Measurements from ENCODE around the gene FGD5.

The FGD5 gene

GRCh38 chr3:14894085-14894484 is 75.3 kb downstream of the FGD5 start:
- Histone ChIP-seq H2AK5ac (ENCODE audit: low read length, severe bottlenecking) (no peak overlapping the region), H3K27ac (ENCODE audit: low read length, poor library complexity, severe bottlenecking) (no peak overlapping the region), H3K4me3 (ENCODE audit: insufficient read depth in 1 of 2, low read depth in 1 of 2, low read length in 2 of 2) (no peak overlapping the region), H2BK5ac (ENCODE audit: low read depth, low read length, poor library complexity, severe bottlenecking) (no peak overlapping the region), H3K27me3 (ENCODE audit: control insufficient read depth in 1 of 2, insufficient read depth in 1 of 2, low read length in 2 of 2) (peaks cover 11 to 62% of the 10 kb centered on the region in 2 experiments), H3K4me2 (ENCODE audit: low read length, poor library complexity, severe bottlenecking) (no peak overlapping the region), H3K9me3 (ENCODE audit: control insufficient read depth, low read length) (no peaks in the 10 kb centered on the region), H4K8ac (ENCODE audit: low read length) (no peak overlapping the region), H2BK15ac (ENCODE audit: low read depth, poor library complexity, severe bottlenecking) (no peak overlapping the region), H4K91ac (ENCODE audit: low read length) (no peak overlapping the region), H2BK12ac (ENCODE audit: low read length in 2 of 2) (no peak overlapping the region), H3K18ac (ENCODE audit: low read depth in 1 of 2, low read length in 2 of 2) (no peak overlapping the region), H3K79me1 (replicated peaks; ENCODE audit: low read length, poor library complexity, severe bottlenecking) (no peaks in the 10 kb centered on the region), H2AFZ (ENCODE audit: low read depth, low read length) (no peak overlapping the region), H2BK120ac (ENCODE audit: low read depth, low read length) (no peak overlapping the region), H3K9ac (ENCODE audit: low read length) (no peak overlapping the region), H3K14ac (ENCODE audit: low read length in 2 of 2) (no peak overlapping the region), H3K4me1 (ENCODE audit: control insufficient read depth, insufficient read depth, low read depth, low read length) (no peaks in the 10 kb centered on the region), H3K36me3 (ENCODE audit: control insufficient read depth in 1 of 2, insufficient read depth in 2 of 2, low read depth in 1 of 2, low read length in 2 of 2) (no peaks in the 10 kb centered on the region), H3K23ac (ENCODE audit: low read length in 2 of 2) (no peak overlapping the region), H3K4ac (ENCODE audit: low read depth in 1 of 2, low read length in 2 of 2) (no peak overlapping the region)
- 100% methylated on average over 1 of the region's 2 CpGs for WGBS
- DNase-seq: no peak

GRCh38 chr3:14897266-14897665 is 78.5 kb downstream of the FGD5 start:
- Histone ChIP-seq H2BK15ac (ENCODE audit: low read depth, poor library complexity, severe bottlenecking) (no peak overlapping the region), H4K91ac (ENCODE audit: low read length) (no peak overlapping the region), H2BK12ac (ENCODE audit: low read length in 2 of 2) (no peak overlapping the region), H3K18ac (ENCODE audit: low read depth in 1 of 2, low read length in 2 of 2) (no peak overlapping the region), H3K4me3 (ENCODE audit: insufficient read depth in 1 of 2, low read depth in 1 of 2, low read length in 2 of 2) (no peak overlapping the region), H3K9ac (ENCODE audit: low read length) (no peak overlapping the region), H2AFZ (ENCODE audit: low read depth, low read length) (no peak overlapping the region), H3K4ac (ENCODE audit: low read depth in 1 of 2, low read length in 2 of 2) (no peak overlapping the region), H2BK5ac (ENCODE audit: low read depth, low read length, poor library complexity, severe bottlenecking) (no peak overlapping the region), H3K79me1 (replicated peaks; ENCODE audit: low read length, poor library complexity, severe bottlenecking) (no peaks in the 10 kb centered on the region), H3K9me3 (ENCODE audit: control insufficient read depth, low read length) (no peaks in the 10 kb centered on the region), H3K14ac (ENCODE audit: low read length in 2 of 2) (no peak overlapping the region), H3K27me3 (ENCODE audit: control insufficient read depth in 1 of 2, insufficient read depth in 1 of 2, low read length in 2 of 2) (peaks cover 11 to 49% of the 10 kb centered on the region in 2 experiments), H3K36me3 (ENCODE audit: control insufficient read depth in 1 of 2, insufficient read depth in 2 of 2, low read depth in 1 of 2, low read length in 2 of 2) (no peaks in the 10 kb centered on the region), H2AK5ac (ENCODE audit: low read length, severe bottlenecking) (no peak overlapping the region), H3K4me1 (ENCODE audit: control insufficient read depth, insufficient read depth, low read depth, low read length) (no peaks in the 10 kb centered on the region), H4K8ac (ENCODE audit: low read length) (no peak overlapping the region), H2BK120ac (ENCODE audit: low read depth, low read length) (no peak overlapping the region), H3K23ac (ENCODE audit: low read length in 2 of 2) (no peak overlapping the region), H3K4me2 (ENCODE audit: low read length, poor library complexity, severe bottlenecking) (no peak overlapping the region), H3K27ac (ENCODE audit: low read length, poor library complexity, severe bottlenecking) (no peak overlapping the region)
- WGBS: 72% methylated on average over 4 of the region's 4 CpGs
- no peak for DNase-seq

- H3K27ac ChIP-seq (ENCODE audit: low read length, poor library complexity, severe bottlenecking): no peak overlapping the region
- no peaks in the 10 kb centered on the region for H3K9me3 ChIP-seq (ENCODE audit: control insufficient read depth, low read length)
- no peak overlapping the region for H2BK5ac ChIP-seq (ENCODE audit: low read depth, low read length, poor library complexity, severe bottlenecking)
- H3K23ac ChIP-seq (ENCODE audit: low read length in 2 of 2): no peak overlapping the region
- H3K4me1 ChIP-seq (ENCODE audit: control insufficient read depth, insufficient read depth, low read depth, low read length): no peaks in the 10 kb centered on the region
- H4K8ac ChIP-seq (ENCODE audit: low read length): no peak overlapping the region
- no peaks in the 10 kb centered on the region for H3K36me3 ChIP-seq (ENCODE audit: control insufficient read depth in 1 of 2, insufficient read depth in 2 of 2, low read depth in 1 of 2, low read length in 2 of 2)
- no peak for DNase-seq
- no peak overlapping the region for H4K91ac ChIP-seq (ENCODE audit: low read length)
- H2AK5ac ChIP-seq (ENCODE audit: low read length, severe bottlenecking): no peak overlapping the region
- no peak overlapping the region for H3K4ac ChIP-seq (ENCODE audit: low read depth in 1 of 2, low read length in 2 of 2)
- no peak overlapping the region for H3K9ac ChIP-seq (ENCODE audit: low read length)
- no peak overlapping the region for H3K14ac ChIP-seq (ENCODE audit: low read length in 2 of 2)
- no peaks in the 10 kb centered on the region for H3K79me1 ChIP-seq (replicated peaks; ENCODE audit: low read length, poor library complexity, severe bottlenecking)
- no peak overlapping the region for H2BK12ac ChIP-seq (ENCODE audit: low read length in 2 of 2)
- H3K27me3 ChIP-seq (ENCODE audit: control insufficient read depth in 1 of 2, insufficient read depth in 1 of 2, low read length in 2 of 2): peaks cover 11 to 47% of the 10 kb centered on the region in 2 experiments
- H2BK15ac ChIP-seq (ENCODE audit: low read depth, poor library complexity, severe bottlenecking): no peak overlapping the region
- WGBS: 75% methylated on average over 7 of the region's 7 CpGs
- no peak overlapping the region for H3K4me2 ChIP-seq (ENCODE audit: low read length, poor library complexity, severe bottlenecking)
- H2AFZ ChIP-seq (ENCODE audit: low read depth, low read length): no peak overlapping the region
- no peak overlapping the region for H3K4me3 ChIP-seq (ENCODE audit: insufficient read depth in 1 of 2, low read depth in 1 of 2, low read length in 2 of 2)
- H3K18ac ChIP-seq (ENCODE audit: low read depth in 1 of 2, low read length in 2 of 2): no peak overlapping the region
- H2BK120ac ChIP-seq (ENCODE audit: low read depth, low read length): no peak overlapping the region
Measured at GRCh38 chr3:14898929-14899328, 80.2 kb downstream of the FGD5 start.

GRCh38 chr3:14899993-14900618 is 81.3 kb downstream of the FGD5 start:
- no peak overlapping the region for H3K4ac ChIP-seq (ENCODE audit: low read depth in 1 of 2, low read length in 2 of 2)

More at GRCh38 chr3:14899993-14900618, 81.3 kb downstream of the FGD5 start:
- Histone ChIP-seq H3K4me3 (ENCODE audit: insufficient read depth in 1 of 2, low read depth in 1 of 2, low read length in 2 of 2) (no peak overlapping the region), H3K4me2 (ENCODE audit: low read length, poor library complexity, severe bottlenecking) (no peak overlapping the region), H3K4me1 (ENCODE audit: control insufficient read depth, insufficient read depth, low read depth, low read length) (no peaks in the 10 kb centered on the region), H3K79me1 (replicated peaks; ENCODE audit: low read length, poor library complexity, severe bottlenecking) (no peaks in the 10 kb centered on the region), H3K23ac (ENCODE audit: low read length in 2 of 2) (no peak overlapping the region), H3K9me3 (ENCODE audit: control insufficient read depth, low read length) (peaks cover 8% of the 10 kb centered on the region), H3K27ac (ENCODE audit: low read length, poor library complexity, severe bottlenecking) (no peak overlapping the region), H4K91ac (ENCODE audit: low read length) (no peak overlapping the region), H2BK5ac (ENCODE audit: low read depth, low read length, poor library complexity, severe bottlenecking) (no peak overlapping the region), H2BK15ac (ENCODE audit: low read depth, poor library complexity, severe bottlenecking) (no peak overlapping the region), H3K9ac (ENCODE audit: low read length) (no peak overlapping the region), H2AK5ac (ENCODE audit: low read length, severe bottlenecking) (no peak overlapping the region), H3K36me3 (ENCODE audit: control insufficient read depth in 1 of 2, insufficient read depth in 2 of 2, low read depth in 1 of 2, low read length in 2 of 2) (no peaks in the 10 kb centered on the region), H2AFZ (ENCODE audit: low read depth, low read length) (no peak overlapping the region), H2BK120ac (ENCODE audit: low read depth, low read length) (no peak overlapping the region), H3K18ac (ENCODE audit: low read depth in 1 of 2, low read length in 2 of 2) (no peak overlapping the region), H3K14ac (ENCODE audit: low read length in 2 of 2) (no peak overlapping the region), H2BK12ac (ENCODE audit: low read length in 2 of 2) (no peak overlapping the region), H4K8ac (ENCODE audit: low read length) (no peak overlapping the region), H3K27me3 (ENCODE audit: control insufficient read depth in 1 of 2, insufficient read depth in 1 of 2, low read length in 2 of 2) (peaks cover 11 to 48% of the 10 kb centered on the region in 2 experiments)
- DNase-seq: no peak
- WGBS: 95% methylated on average over 9 of the region's 9 CpGs
